SK-N-SH treated with all-trans-retinoic acid at 6 μM for 48 hours (cell line): Measurements from ENCODE around the gene RFC5.

ENCODE experiments used
- ATAC-seq: fragments of 200-7000 bp; cut with Tn5 transposase; 3 replicates; pipeline ENCODE4 v1.9.1; 2020; ENCODE audit warnings: mild to moderate bottlenecking, moderate library complexity
- ARNTL ChIP-seq: fragments of 450-650 bp; formaldehyde crosslinking; IDR thresholded peaks from 2 replicates; pipeline ENCODE4 v1.5.0; 2020; ENCODE audit warnings: low read depth, mild to moderate bottlenecking, moderate library complexity, borderline replicate concordance
- CSDC2 ChIP-seq: fragments of 250-450 bp; sonication (Bioruptor Pico); IDR thresholded peaks from 2 replicates; pipeline ENCODE4 v1.5.0; 2020; ENCODE audit warnings: mild to moderate bottlenecking, moderate library complexity
- CSRNP3 ChIP-seq: fragments of 250-450 bp; sonication (Bioruptor Pico); IDR thresholded peaks from 2 replicates; pipeline ENCODE4 v1.5.1; 2021; ENCODE audit warnings: mild to moderate bottlenecking, moderate library complexity
- ESRRG ChIP-seq: fragments of 250-450 bp; sonication (Bioruptor Pico); IDR thresholded peaks from 2 replicates; pipeline ENCODE4 v1.6.1; 2021; ENCODE audit warnings: mild to moderate bottlenecking
- GLIS3 ChIP-seq: fragments of 250-450 bp; sonication (Bioruptor Pico); IDR thresholded peaks from 2 replicates; pipeline ENCODE4 v1.5.0; 2020; ENCODE audit warnings: mild to moderate bottlenecking, moderate library complexity
- ISL1 ChIP-seq: fragments of 250-450 bp; sonication (Bioruptor Pico); IDR thresholded peaks from 2 replicates; pipeline ENCODE4 v2.1.2; 2022; ENCODE audit warnings: mild to moderate bottlenecking, moderate library complexity
- OSR1 ChIP-seq: fragments of 250-450 bp; sonication (Bioruptor Pico); IDR thresholded peaks from 2 replicates; pipeline ENCODE4 v1.8.0; 2022; ENCODE audit warnings: moderate library complexity, mild to moderate bottlenecking, inconsistent platforms
- PATZ1 ChIP-seq: fragments of 250-450 bp; sonication (Bioruptor Pico); IDR thresholded peaks from 2 replicates; pipeline ENCODE4 v1.8.0; 2020; ENCODE audit warnings: mild to moderate bottlenecking, moderate library complexity, borderline replicate concordance
- POU6F1 ChIP-seq: fragments of 250-450 bp; sonication (Bioruptor Pico); IDR thresholded peaks from 2 replicates; pipeline ENCODE4 v1.8.0; 2021; ENCODE audit warnings: low read depth, mild to moderate bottlenecking, moderate library complexity, borderline replicate concordance
- PPARA ChIP-seq: fragments of 250-450 bp; sonication (Bioruptor Pico); IDR thresholded peaks from 2 replicates; pipeline ENCODE4 v1.5.0; 2020; ENCODE audit warnings: mild to moderate bottlenecking, borderline replicate concordance
- RARB ChIP-seq: fragments of 250-450 bp; sonication (Bioruptor Pico); IDR thresholded peaks from 2 replicates; pipeline ENCODE4 v1.8.0; 2021; ENCODE audit warnings: mild to moderate bottlenecking, moderate library complexity
- SNAI2 ChIP-seq: fragments of 250-450 bp; sonication (Bioruptor Pico); IDR thresholded peaks from 2 replicates; pipeline ENCODE4 v1.5.0; 2020; ENCODE audit warnings: mild to moderate bottlenecking, moderate library complexity
- TCF4 ChIP-seq: fragments of 250-450 bp; sonication (Bioruptor Pico); IDR thresholded peaks from 2 replicates; pipeline ENCODE4 v1.8.0; 2021; ENCODE audit warnings: mild to moderate bottlenecking, moderate library complexity, borderline replicate concordance
- TOX ChIP-seq: fragments of 250-450 bp; sonication (Bioruptor Pico); IDR thresholded peaks from 2 replicates; pipeline ENCODE4 v1.8.0; 2021; ENCODE audit warnings: mild to moderate bottlenecking, moderate library complexity, borderline replicate concordance
- ZFP3 ChIP-seq: fragments of 250-450 bp; sonication (Bioruptor Pico); IDR thresholded peaks from 2 replicates; pipeline ENCODE4 v1.5.0; 2020; ENCODE audit warnings: mild to moderate bottlenecking, moderate library complexity
- ZFP30 ChIP-seq: fragments of 450-650 bp; formaldehyde crosslinking; IDR thresholded peaks from 2 replicates; pipeline ENCODE4 v1.5.0; 2022; ENCODE audit warnings: mild to moderate bottlenecking, moderate library complexity
- ZNF565 ChIP-seq: fragments of 450-650 bp; formaldehyde crosslinking; conservative IDR thresholded peaks from 2 replicates; pipeline ENCODE4 v1.5.0; 2020; ENCODE audit warnings: low read depth, mild to moderate bottlenecking, moderate library complexity
- ZNF70 ChIP-seq: fragments of 450-650 bp; formaldehyde crosslinking; IDR thresholded peaks from 2 replicates; pipeline ENCODE4 v1.5.0; 2020; ENCODE audit warnings: mild to moderate bottlenecking, moderate library complexity
- TF ChIP-seq, protein P1 (sequence below): fragments of 250-450 bp; sonication (Bioruptor Pico); IDR thresholded peaks from 2 replicates; pipeline ENCODE4 v1.5.1; 2020; ENCODE audit warnings: low read depth, mild to moderate bottlenecking, moderate library complexity

Gene RFC5

DNA sequence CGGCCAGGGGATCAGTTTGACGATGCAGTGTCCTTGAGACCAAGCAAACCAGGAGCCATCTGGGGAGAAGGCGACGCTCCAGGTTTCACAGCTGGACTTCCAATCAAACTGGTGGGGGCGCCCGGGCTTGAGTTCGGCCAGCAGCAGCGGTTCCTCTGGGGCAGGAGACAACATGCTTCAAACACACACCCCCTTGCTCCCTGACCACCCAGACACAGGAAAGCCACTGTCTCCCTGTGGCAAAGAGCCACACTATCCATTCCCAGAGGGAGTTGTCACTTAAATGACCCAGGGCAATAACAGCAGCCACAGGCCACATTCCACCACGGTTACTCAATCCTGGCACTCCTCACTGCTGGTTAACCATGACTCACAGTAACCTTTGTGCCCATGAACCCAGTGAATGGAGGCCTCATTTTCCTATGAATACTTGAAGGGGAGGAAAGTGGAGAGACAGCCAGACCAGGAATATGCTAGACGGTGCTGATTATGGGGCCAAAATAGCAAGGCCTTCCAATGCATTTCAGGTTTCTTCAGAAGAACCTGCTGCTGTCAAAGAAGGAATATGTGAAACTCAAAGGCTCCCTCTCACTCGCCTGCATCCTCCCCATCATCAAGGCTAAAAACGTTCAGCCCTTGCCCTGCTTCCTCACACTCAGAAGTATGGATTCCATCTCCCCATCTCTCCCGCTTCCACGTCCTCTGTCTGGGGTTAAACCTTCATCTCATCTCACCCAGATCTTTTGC lies 36.0 kb downstream of the RFC5 start (continued):
- TF ChIP-seq, protein P1, sequence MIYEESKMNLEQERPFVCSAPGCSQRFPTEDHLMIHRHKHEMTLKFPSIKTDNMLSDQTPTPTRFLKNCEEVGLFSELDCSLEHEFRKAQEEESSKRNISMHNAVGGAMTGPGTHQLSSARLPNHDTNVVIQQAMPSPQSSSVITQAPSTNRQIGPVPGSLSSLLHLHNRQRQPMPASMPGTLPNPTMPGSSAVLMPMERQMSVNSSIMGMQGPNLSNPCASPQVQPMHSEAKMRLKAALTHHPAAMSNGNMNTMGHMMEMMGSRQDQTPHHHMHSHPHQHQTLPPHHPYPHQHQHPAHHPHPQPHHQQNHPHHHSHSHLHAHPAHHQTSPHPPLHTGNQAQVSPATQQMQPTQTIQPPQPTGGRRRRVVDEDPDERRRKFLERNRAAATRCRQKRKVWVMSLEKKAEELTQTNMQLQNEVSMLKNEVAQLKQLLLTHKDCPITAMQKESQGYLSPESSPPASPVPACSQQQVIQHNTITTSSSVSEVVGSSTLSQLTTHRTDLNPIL (CRISPR knock-in tag), result no peak
- TF ChIP-seq ZNF565 (CRISPR knock-in tag) (no peak), ZFP3 (CRISPR knock-in tag) (peak; percentile 68; the same call in 1 of the 2 replicates), TCF4 (CRISPR knock-in tag) (no peak), PATZ1 (CRISPR knock-in tag) (peak; percentile 45; the same call in 1 of the 2 replicates), SNAI2 (0 out of 2 replicates have a peak, but pooled peaks have one; percentile 25)

DNA sequence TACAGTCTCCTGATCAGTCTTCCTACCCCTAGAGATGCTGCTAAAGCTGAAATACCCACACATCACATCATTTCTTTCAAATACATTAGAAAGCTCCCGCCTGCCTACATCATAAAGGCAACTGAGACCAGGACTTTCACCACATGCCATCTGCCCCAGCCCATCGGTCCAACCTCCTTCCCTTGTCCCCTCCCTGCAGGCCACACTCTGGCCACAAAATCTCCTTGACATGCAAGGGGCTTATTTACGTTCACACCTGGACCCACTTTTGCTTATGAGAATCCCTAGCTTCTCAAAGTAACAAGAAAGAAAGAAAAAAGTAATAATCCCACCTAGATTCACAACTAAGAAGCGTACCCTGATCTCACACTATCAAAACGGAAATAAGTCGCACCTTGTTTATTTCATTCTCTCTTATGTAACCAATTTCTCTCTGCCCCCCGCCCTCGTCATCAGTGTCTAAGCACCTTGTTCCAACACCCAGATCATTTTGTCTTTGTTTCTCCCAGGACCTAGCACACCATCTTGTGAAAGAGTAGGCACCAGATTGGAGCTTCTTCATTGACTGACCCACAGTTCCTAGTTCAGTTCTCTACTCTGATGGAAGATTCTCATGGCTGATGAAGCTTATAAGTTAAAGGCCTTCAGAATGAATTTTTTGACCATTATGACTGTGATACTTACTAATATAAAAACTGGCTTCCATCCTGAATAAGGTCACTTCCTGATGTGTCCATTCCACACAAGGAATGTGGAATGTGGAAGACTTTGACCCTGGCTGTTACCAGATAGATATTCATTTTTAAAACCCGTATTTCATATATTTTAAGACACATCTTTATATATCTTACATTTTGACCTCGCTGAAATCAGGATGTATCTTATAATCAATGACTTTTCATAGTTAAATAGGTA lies 36.8 kb downstream of the RFC5 start:
- no peak for TF ChIP-seq PPARA
- no peak for TF ChIP-seq PATZ1 (CRISPR knock-in tag)
- TF ChIP-seq SNAI2, result no peak
- TF ChIP-seq OSR1 (CRISPR knock-in tag), result no peak
- TF ChIP-seq ZNF565 (CRISPR knock-in tag), result no peak
- TF ChIP-seq ZNF70 (CRISPR knock-in tag), result no peak
- no peak for TF ChIP-seq ESRRG (CRISPR knock-in tag)
- no peak for TF ChIP-seq RARB
- no peak for TF ChIP-seq GLIS3 (CRISPR knock-in tag)
- no peak for TF ChIP-seq TOX (CRISPR knock-in tag)
- no peak for TF ChIP-seq ZFP30 (CRISPR knock-in tag)
- TF ChIP-seq, protein P1 (CRISPR knock-in tag), result no peak
- no peak for TF ChIP-seq CSRNP3 (CRISPR knock-in tag)
- no peak for TF ChIP-seq POU6F1
- TF ChIP-seq, all 23 proteins: peak for 0
- peak; percentile 6; the same call in 1 of the 3 replicates for ATAC-seq

DNA sequence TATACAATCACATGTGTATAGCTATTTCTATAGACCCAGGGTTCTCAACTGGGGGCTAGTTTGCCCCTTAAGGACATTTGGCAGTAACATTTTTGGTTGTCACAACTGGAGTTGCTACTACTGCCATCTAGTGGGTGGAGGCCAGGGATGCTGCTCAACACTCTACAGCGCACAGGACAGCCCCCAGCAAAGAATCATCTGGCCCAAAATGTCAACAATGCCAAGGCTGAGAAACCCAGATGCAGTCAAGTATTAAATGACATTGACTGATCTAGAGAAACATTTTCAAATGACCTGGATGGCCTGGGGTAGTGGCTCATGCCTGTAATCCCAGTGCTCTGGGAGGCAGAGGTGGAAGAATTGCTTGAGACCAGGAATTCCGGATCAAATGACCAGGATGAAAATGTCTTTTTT lies 38.6 kb downstream of the RFC5 start:
- peak; percentile 27 for ATAC-seq
- TF ChIP-seq CSDC2 (CRISPR knock-in tag) (no peak), ZFP30 (CRISPR knock-in tag) (no peak), ARNTL (no peak), RARB (no peak), ISL1 (CRISPR knock-in tag) (no peak), ESRRG (CRISPR knock-in tag) (no peak), ZFP3 (CRISPR knock-in tag) (no peak)
